ENCODE results near the gene STAT5B.

STAT5B gene

GRCh38 chr17:42309986-42310786 lies 34.0 kb upstream of the STAT5B start:
- no peak for TF ChIP-seq ZNF70 (CRISPR knock-in tag; IDR thresholded peaks at IDR 0.05)
- ATAC-seq: no peak

- no peak for ATAC-seq
- TF ChIP-seq GLIS3 (CRISPR knock-in tag; IDR thresholded peaks at IDR 0.05) (no peak), ARNTL (CRISPR knock-in tag; IDR thresholded peaks at IDR 0.05; ENCODE audit: borderline replicate concordance, low read depth) (no peak), PPARA (CRISPR knock-in tag; IDR thresholded peaks at IDR 0.05; ENCODE audit: borderline replicate concordance) (no peak), CSDC2 (CRISPR knock-in tag; IDR thresholded peaks at IDR 0.05) (no peak), ZNF8 (CRISPR knock-in tag; IDR thresholded peaks at IDR 0.05) (no peak), TSHZ2 (CRISPR knock-in tag; IDR thresholded peaks at IDR 0.05) (no peak), ZFP3 (CRISPR knock-in tag; IDR thresholded peaks at IDR 0.05) (no peak), OSR1 (CRISPR knock-in tag; IDR thresholded peaks at IDR 0.05) (no peak)
- TF ChIP-seq, protein P1, sequence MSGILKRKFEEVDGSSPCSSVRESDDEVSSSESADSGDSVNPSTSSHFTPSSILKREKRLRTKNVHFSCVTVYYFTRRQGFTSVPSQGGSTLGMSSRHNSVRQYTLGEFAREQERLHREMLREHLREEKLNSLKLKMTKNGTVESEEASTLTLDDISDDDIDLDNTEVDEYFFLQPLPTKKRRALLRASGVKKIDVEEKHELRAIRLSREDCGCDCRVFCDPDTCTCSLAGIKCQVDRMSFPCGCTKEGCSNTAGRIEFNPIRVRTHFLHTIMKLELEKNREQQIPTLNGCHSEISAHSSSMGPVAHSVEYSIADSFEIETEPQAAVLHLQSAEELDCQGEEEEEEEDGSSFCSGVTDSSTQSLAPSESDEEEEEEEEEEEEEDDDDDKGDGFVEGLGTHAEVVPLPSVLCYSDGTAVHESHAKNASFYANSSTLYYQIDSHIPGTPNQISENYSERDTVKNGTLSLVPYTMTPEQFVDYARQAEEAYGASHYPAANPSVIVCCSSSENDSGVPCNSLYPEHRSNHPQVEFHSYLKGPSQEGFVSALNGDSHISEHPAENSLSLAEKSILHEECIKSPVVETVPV (CRISPR knock-in tag; IDR thresholded peaks at IDR 0.05): no peak
Observed at GRCh38 chr17:42309142-42309541, 33.0 kb upstream of the STAT5B start.

GRCh38 chr17:42308446-42308845 lies 32.3 kb upstream of the STAT5B start:
- TF ChIP-seq, protein P2, sequence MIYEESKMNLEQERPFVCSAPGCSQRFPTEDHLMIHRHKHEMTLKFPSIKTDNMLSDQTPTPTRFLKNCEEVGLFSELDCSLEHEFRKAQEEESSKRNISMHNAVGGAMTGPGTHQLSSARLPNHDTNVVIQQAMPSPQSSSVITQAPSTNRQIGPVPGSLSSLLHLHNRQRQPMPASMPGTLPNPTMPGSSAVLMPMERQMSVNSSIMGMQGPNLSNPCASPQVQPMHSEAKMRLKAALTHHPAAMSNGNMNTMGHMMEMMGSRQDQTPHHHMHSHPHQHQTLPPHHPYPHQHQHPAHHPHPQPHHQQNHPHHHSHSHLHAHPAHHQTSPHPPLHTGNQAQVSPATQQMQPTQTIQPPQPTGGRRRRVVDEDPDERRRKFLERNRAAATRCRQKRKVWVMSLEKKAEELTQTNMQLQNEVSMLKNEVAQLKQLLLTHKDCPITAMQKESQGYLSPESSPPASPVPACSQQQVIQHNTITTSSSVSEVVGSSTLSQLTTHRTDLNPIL (CRISPR knock-in tag; IDR thresholded peaks at IDR 0.05; ENCODE audit: low read depth): no peak
- TF ChIP-seq PPARA (CRISPR knock-in tag; IDR thresholded peaks at IDR 0.05; ENCODE audit: borderline replicate concordance) (no peak), ARNTL (CRISPR knock-in tag; IDR thresholded peaks at IDR 0.05; ENCODE audit: borderline replicate concordance, low read depth) (no peak), TOX (CRISPR knock-in tag; IDR thresholded peaks at IDR 0.05; ENCODE audit: borderline replicate concordance) (no peak), ZNF70 (CRISPR knock-in tag; IDR thresholded peaks at IDR 0.05) (no peak), ZNF565 (CRISPR knock-in tag; conservative IDR thresholded peaks at IDR 0.05; ENCODE audit: low read depth) (no peak), OSR1 (CRISPR knock-in tag; IDR thresholded peaks at IDR 0.05) (no peak), BACH2 (CRISPR knock-in tag; IDR thresholded peaks at IDR 0.05; ENCODE audit: borderline replicate concordance) (no peak), ZFP30 (CRISPR knock-in tag; IDR thresholded peaks at IDR 0.05) (no peak), TSHZ2 (CRISPR knock-in tag; IDR thresholded peaks at IDR 0.05) (no peak), ZC3H10 (CRISPR knock-in tag; IDR thresholded peaks at IDR 0.05) (no peak), PATZ1 (CRISPR knock-in tag; IDR thresholded peaks at IDR 0.05; ENCODE audit: borderline replicate concordance) (no peak), SNAI2 (CRISPR knock-in tag; IDR thresholded peaks at IDR 0.05) (no peak), ZFP3 (CRISPR knock-in tag; IDR thresholded peaks at IDR 0.05) (no peak), CSDC2 (CRISPR knock-in tag; IDR thresholded peaks at IDR 0.05) (no peak), ESRRG (CRISPR knock-in tag; IDR thresholded peaks at IDR 0.05) (no peak), ZNF8 (CRISPR knock-in tag; IDR thresholded peaks at IDR 0.05) (no peak)
- no peak for ATAC-seq

Data from SK-N-SH treated with all-trans-retinoic acid at 6 μM for 48 hours (cell line).